Upper lobe of left lung (tissue), 6 donors: ENCODE data around the gene AHNAK. TPM values are rescaled to one million over a fixed set of nuclear protein-coding genes. Genes with fewer than 3 reads are reported as not detected.
"Not testable (repeated sequence)": the region's sequence is repeated elsewhere in the genome, so short reads cannot be mapped to it uniquely, and the experiment has no call there.

Experiments used
- ATAC-seq, 2 donors: fragments of 200-7000 bp; cut with Tn5 transposase; one replicate each; pipeline ENCODE4 v1.9.1; 2022; ENCODE audit warnings: mild to moderate bottlenecking in 2 of 2, moderate library complexity in 2 of 2; ENCODE audit not compliant: low FRiP score in 2 of 2
- DNase-seq, 2 donors: peaks; one replicate each; pipeline ENCODE4 v3.0.0-alpha.2; 2019 to 2020
- H3K27ac ChIP-seq, 4 donors: fragments of 200-600 bp; sonication (generic); one replicate each; pipeline ENCODE4 v1.5.1; 2016 to 2019
- H3K27me3 ChIP-seq, 4 donors: fragments of 200-600 bp; sonication (generic); one replicate each; pipeline ENCODE4 v1.5.1; 2017 to 2019
- H3K36me3 ChIP-seq, 4 donors: fragments of 200-600 bp; sonication (generic); one replicate each; pipeline ENCODE4 v1.5.1; 2016 to 2019
- H3K4me1 ChIP-seq, 4 donors: fragments of 200-600 bp; sonication (generic); one replicate each; pipeline ENCODE4 v1.5.1; 2018 to 2019
- H3K4me3 ChIP-seq, 4 donors: fragments of 200-600 bp; sonication (generic); one replicate each; pipeline ENCODE4 v1.5.1; 2017 to 2019; ENCODE audit warnings: mild to moderate bottlenecking in 2 of 4, moderate library complexity in 1 of 4
- H3K9me3 ChIP-seq, 4 donors: fragments of 200-600 bp; sonication (generic); one replicate each; pipeline ENCODE4 v1.5.1; 2018 to 2019
- EP300 ChIP-seq, 4 donors: sonication (generic); formaldehyde crosslinking; IDR thresholded peaks; one replicate each; pipeline ENCODE4 v1.5.1; 2017; ENCODE audit warnings: antibody characterized with exemption in 4 of 4, control low read depth in 2 of 4
- POLR2A ChIP-seq, 4 donors: fragments of 450-650 bp; IDR thresholded peaks; one replicate each; pipeline ENCODE4 v1.5.1; 2016 to 2017; ENCODE audit warnings: antibody characterized with exemption in 4 of 4, mild to moderate bottlenecking in 2 of 4
- POLR2AphosphoS5 ChIP-seq, 2 donors: sonication (generic); formaldehyde crosslinking; IDR thresholded peaks; one replicate each; pipeline ENCODE4 v1.5.1; 2017; ENCODE audit warnings: antibody characterized with exemption in 2 of 2
- WGBS, 2 donors: methylation state at CpG; one replicate each; pipeline ENCODE4 v1.1.5; 2017 to 2018; 5-methylcytosine and 5-hydroxymethylcytosine counted together
- total RNA-seq, 6 donors: library from RNA; depleted of rRNA in 4 of 6; stranded (reverse); fragments of >200 nt in 4 of 6; gene quantifications; one replicate each; pipeline versions ENCODE4 v1.1.0 to v1.2.1, GENCODE V29; 2016 to 2021
- TF ChIP-seq, protein P1 (sequence below), 6 experiments: fragments of 450-650 bp in 4 of 6; fragments of 200-600 bp in 2 of 6; sonication (generic) in 2 of 6; IDR thresholded peaks; one replicate each; pipeline ENCODE4 v1.5.1; 2016 to 2019; ENCODE audit warnings: antibody characterized with exemption in 6 of 6
- donor health status: DM: no; HTN: no; CAD: no; lungs with moderate emphysema.
- donor health status: DM: no; HTN: yes; CAD: no; lungs with severe emphysema.

AHNAK gene
- total RNA-seq, 6 donors from 2014 or later, result 583 to 1,153 (median 829) TPM

DNA sequence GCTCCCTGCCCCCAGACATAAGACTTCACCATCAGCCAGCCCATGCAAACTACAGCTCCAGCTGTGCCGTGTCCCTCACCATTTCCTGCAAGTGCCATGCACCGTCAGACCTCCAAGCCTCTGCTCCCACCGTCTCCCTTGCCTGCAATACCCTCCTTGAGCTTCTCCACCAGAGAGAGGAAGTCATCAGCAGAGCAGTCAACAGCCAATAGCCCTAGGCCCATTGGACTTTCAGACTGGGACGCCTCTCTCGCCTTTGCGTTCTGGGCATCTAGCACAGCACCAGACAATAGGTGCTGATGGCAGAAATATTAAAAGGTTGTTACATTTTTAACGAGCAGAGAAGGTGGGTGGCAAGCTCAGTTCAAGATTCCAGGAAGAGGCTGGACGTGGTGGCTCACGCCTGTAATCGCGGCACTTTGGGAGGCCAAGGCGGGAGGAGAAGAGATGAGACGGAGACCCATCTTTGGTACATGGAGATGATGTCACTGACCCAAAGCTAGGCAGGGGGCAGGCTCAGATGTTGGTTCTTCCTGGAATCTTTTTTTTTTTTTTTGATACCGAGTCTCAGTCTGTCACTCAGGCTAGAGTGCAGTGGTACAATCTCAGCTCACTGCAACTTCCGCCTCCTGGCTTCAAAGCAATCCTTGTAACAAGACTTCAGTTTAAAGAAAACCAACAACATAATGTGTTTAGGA is 95.9 kb downstream of the AHNAK start:
- H3K27ac ChIP-seq, result no peak overlapping the region
- no peak for DNase-seq
- no peaks in the 10 kb centered on the region for H3K36me3 ChIP-seq
- no peak overlapping the region for H3K4me3 ChIP-seq
- peaks cover 0 to 5% (median 1%) of the 10 kb centered on the region in 4 donors for H3K4me1 ChIP-seq
- H3K9me3 ChIP-seq, result no peaks in the 10 kb centered on the region
- TF ChIP-seq, protein P1, sequence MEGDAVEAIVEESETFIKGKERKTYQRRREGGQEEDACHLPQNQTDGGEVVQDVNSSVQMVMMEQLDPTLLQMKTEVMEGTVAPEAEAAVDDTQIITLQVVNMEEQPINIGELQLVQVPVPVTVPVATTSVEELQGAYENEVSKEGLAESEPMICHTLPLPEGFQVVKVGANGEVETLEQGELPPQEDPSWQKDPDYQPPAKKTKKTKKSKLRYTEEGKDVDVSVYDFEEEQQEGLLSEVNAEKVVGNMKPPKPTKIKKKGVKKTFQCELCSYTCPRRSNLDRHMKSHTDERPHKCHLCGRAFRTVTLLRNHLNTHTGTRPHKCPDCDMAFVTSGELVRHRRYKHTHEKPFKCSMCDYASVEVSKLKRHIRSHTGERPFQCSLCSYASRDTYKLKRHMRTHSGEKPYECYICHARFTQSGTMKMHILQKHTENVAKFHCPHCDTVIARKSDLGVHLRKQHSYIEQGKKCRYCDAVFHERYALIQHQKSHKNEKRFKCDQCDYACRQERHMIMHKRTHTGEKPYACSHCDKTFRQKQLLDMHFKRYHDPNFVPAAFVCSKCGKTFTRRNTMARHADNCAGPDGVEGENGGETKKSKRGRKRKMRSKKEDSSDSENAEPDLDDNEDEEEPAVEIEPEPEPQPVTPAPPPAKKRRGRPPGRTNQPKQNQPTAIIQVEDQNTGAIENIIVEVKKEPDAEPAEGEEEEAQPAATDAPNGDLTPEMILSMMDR (IDR thresholded peaks at IDR 0.05), result no peak
- TF ChIP-seq EP300 (IDR thresholded peaks at IDR 0.05) (no peak), POLR2A (IDR thresholded peaks at IDR 0.05) (no peak), POLR2AphosphoS5 (IDR thresholded peaks at IDR 0.05) (no peak)
- H3K27me3 ChIP-seq, result no peaks in the 10 kb centered on the region
- WGBS, 2 donors, result 89 to 90% methylated on average over 15 of the region's 15 CpGs
- no peak for ATAC-seq

DNA sequence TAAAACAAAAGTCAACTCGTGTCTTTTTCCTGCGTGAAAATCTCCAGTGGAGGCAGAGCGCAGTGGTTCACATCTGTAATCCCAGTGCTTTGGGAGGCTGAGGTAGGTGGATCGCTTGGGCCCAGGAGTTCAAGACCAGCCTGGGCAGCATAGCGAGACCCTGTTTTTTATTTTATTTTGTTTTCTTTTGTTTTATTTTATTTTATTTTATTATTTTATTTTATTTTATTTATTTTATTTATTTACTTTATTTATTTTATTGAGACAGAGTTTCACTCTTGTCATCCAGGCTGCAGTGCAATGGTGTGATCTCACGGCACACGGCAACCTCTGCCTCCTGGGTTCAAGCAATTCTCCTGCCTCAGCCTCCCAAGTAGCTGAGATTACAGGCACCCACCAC is 96.7 kb downstream of the AHNAK start:
- DNase-seq, H3K27me3 ChIP-seq, H3K36me3 ChIP-seq, ATAC-seq, H3K4me3 ChIP-seq, H3K9me3 ChIP-seq, H3K27ac ChIP-seq: not testable (repeated sequence)
- peaks cover 3 to 12% (median 8%) of the 10 kb centered on the region in 4 donors for H3K4me1 ChIP-seq
- 75 to 88% methylated on average over 7 of the region's 7 CpGs for WGBS, 2 donors

DNA sequence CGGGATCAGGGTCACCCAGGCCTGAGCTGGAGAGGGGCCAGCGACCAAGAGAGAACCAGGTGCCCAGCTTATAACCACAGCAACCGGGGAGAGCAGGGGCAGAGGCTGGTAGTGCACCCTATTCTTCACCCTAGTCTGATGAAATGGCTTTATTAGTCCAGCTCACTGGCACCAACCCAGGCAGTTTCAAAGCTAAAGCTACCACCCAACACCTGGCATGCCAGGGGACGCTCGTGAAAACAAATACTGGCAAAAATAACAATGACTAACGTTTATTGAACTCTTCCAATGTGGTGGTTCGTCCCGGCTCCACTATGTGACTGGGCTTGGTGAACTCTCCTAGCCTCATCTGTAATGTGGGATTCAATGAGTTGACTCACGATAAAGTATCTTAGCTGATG is 97.2 kb downstream of the AHNAK start:
- Histone ChIP-seq H3K27me3 (no peaks in the 10 kb centered on the region), H3K27ac (no peak overlapping the region), H3K4me1 (peaks cover 8 to 17% (median 13%) of the 10 kb centered on the region in 4 donors), H3K4me3 (no peak overlapping the region), H3K9me3 (no peaks in the 10 kb centered on the region), H3K36me3 (no peaks in the 10 kb centered on the region)
- 76 to 77% methylated on average over 9 of the region's 9 CpGs for WGBS, 2 donors
- TF ChIP-seq POLR2A (IDR thresholded peaks at IDR 0.05) (no peak), EP300 (IDR thresholded peaks at IDR 0.05) (no peak), POLR2AphosphoS5 (IDR thresholded peaks at IDR 0.05) (no peak)
- TF ChIP-seq, protein P1 (IDR thresholded peaks at IDR 0.05), result no peak
- DNase-seq (no peak), ATAC-seq (no peak)

DNA sequence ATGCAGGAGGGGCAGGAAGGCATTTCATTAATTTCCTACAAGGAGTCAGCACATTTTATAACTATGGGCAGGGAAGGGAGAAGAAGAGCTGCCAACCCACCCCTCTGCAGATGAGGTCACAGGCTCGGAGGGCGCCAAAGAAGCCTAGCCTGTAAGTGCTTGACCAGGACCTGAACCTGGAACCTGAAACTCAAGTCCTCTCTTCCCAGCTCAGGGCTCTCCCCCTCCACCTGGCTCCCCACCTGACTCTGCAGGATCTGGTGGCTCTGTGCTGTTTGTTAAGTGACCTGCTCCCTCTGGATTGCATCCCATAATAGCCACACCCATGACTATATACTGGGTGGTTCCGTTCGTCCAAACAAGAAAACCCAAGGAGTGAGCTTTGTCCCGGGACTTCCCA is 100.5 kb downstream of the AHNAK start:
- H3K9me3 ChIP-seq, result no peaks in the 10 kb centered on the region

DNA sequence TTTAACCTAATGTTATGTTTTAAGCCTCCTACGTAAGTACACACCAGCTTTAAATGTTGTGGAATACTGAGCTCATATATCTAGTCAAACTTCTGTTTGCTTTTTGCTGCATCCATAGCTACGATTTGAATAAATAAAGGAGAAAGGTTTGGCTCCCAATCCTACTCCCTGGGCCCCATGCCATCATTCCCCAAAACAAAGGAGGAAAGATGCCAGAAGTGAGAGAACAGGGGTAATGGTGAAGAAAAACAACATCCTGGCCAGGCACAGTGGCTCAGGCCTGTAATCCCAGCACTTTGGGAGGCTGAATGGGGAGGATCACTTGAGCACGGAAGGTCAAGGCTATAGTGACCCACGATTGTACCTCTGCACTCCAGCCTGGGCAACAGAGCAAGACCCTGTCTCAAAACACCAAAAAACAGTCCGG is 101.3 kb downstream of the AHNAK start:
- DNase-seq (no peak), ATAC-seq (peak in 1 of 2 donors; percentile 69)
- Histone ChIP-seq H3K4me1 (peaks cover 22 to 33% (median 27%) of the 10 kb centered on the region in 4 donors), H3K36me3 (no peaks in the 10 kb centered on the region), H3K4me3 (no peak overlapping the region), H3K27me3 (no peaks in the 10 kb centered on the region), H3K27ac (peak overlapping the region; percentile 80 to 87 (median 84)), H3K9me3 (no peaks in the 10 kb centered on the region)
- TF ChIP-seq POLR2AphosphoS5 (IDR thresholded peaks at IDR 0.05) (no peak), EP300 (IDR thresholded peaks at IDR 0.05) (no peak), POLR2A (IDR thresholded peaks at IDR 0.05) (no peak)
- TF ChIP-seq, protein P1 (IDR thresholded peaks at IDR 0.05), result no peak
- WGBS, 2 donors, result 52 to 54% methylated on average over 5 of the region's 5 CpGs

More for the DNA sequence above, 100.5 kb downstream of the AHNAK start:
- Histone ChIP-seq H3K4me1 (peaks cover 16 to 28% (median 22%) of the 10 kb centered on the region in 4 donors), H3K27ac (no peak overlapping the region), H3K36me3 (no peaks in the 10 kb centered on the region), H3K4me3 (no peak overlapping the region), H3K27me3 (no peaks in the 10 kb centered on the region)
- DNase-seq (no peak), ATAC-seq (peak in 1 of 2 donors; percentile 20)
- TF ChIP-seq POLR2A (IDR thresholded peaks at IDR 0.05) (no peak), EP300 (IDR thresholded peaks at IDR 0.05) (no peak), POLR2AphosphoS5 (IDR thresholded peaks at IDR 0.05) (no peak)
- TF ChIP-seq, protein P1 (IDR thresholded peaks at IDR 0.05), result no peak
- WGBS, 2 donors, result 59 to 63% methylated on average over 4 to 5 of the region's 5 CpGs
